Measurements from ENCODE around the gene TTC3.

Gene TTC3

GRCh38 chr21:37176716-37177115, 103.7 kb downstream of the TTC3 start:
- H3K9ac ChIP-seq (ENCODE audit: insufficient read length): no peak overlapping the region
- H3K27ac ChIP-seq: no peak overlapping the region
- TF ChIP-seq POLR2AphosphoS5 (IDR thresholded peaks at IDR 0.05; ENCODE audit: borderline replicate concordance, low read depth, low read length) (no peak), EZH2 (IDR thresholded peaks at IDR 0.05) (no peak), FOXP2 (optimal IDR thresholded peaks at IDR 0.05; ENCODE audit: control extremely low read depth, extremely low read length, insufficient read depth) (no peak)
- no peak for DNase-seq (ENCODE audit: low read depth, low spot score)
- peaks cover 72% of the 10 kb centered on the region for H3K36me3 ChIP-seq (ENCODE audit: insufficient read depth, low read length)
- no peaks in the 10 kb centered on the region for H3K9me3 ChIP-seq (ENCODE audit: low read depth, low read length)
- H3K4me3 ChIP-seq: no peak overlapping the region

DNA sequence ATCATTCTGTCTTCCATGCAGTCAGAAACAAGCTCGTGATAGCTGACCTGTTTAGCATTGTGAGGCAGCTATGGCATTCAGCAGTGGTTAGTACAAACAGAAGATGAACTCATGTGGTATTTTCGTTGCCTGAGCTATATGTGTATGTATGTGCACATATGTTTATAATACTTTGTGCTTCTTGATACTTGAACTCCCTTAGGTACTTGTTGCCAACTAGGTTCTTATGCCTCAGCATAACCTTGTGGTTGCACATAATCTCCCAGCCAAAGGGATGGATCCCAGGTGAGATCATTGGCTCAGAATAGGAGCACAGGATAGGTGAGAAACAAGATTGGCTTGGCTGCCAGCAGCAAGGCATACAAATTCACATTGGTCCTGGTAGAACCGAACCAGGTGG, 108.0 kb downstream of the TTC3 start:
- no peak for DNase-seq (ENCODE audit: low read depth, low spot score)
- no peak overlapping the region for H3K9ac ChIP-seq (ENCODE audit: insufficient read length)
- H3K4me3 ChIP-seq: no peak overlapping the region
- H3K27ac ChIP-seq: no peak overlapping the region
- H3K9me3 ChIP-seq (ENCODE audit: low read depth, low read length): no peaks in the 10 kb centered on the region
- H3K36me3 ChIP-seq (ENCODE audit: insufficient read depth, low read length): peaks cover 67% of the 10 kb centered on the region
- no peak for TF ChIP-seq FOXP2 (optimal IDR thresholded peaks at IDR 0.05; ENCODE audit: control extremely low read depth, extremely low read length, insufficient read depth)
- TF ChIP-seq POLR2AphosphoS5 (IDR thresholded peaks at IDR 0.05; ENCODE audit: borderline replicate concordance, low read depth, low read length): no peak
- no peak for TF ChIP-seq EZH2 (IDR thresholded peaks at IDR 0.05)

- Histone ChIP-seq H3K27ac (no peak overlapping the region), H3K9ac (ENCODE audit: insufficient read length) (no peak overlapping the region), H3K9me3 (ENCODE audit: low read depth, low read length) (no peaks in the 10 kb centered on the region), H3K36me3 (ENCODE audit: insufficient read depth, low read length) (peaks cover 66% of the 10 kb centered on the region), H3K4me3 (no peak overlapping the region)
- TF ChIP-seq POLR2AphosphoS5 (IDR thresholded peaks at IDR 0.05; ENCODE audit: borderline replicate concordance, low read depth, low read length) (no peak), FOXP2 (optimal IDR thresholded peaks at IDR 0.05; ENCODE audit: control extremely low read depth, extremely low read length, insufficient read depth) (no peak), EZH2 (IDR thresholded peaks at IDR 0.05) (no peak)
- no peak for DNase-seq (ENCODE audit: low read depth, low spot score)
These were observed 109.2 kb downstream of the TTC3 start for GRCh38 chr21:37182222-37182621.

GRCh38 chr21:37183749-37184148, 110.7 kb downstream of the TTC3 start:
- Histone ChIP-seq H3K36me3 (ENCODE audit: insufficient read depth, low read length) (peaks cover 65% of the 10 kb centered on the region), H3K4me3 (no peak overlapping the region), H3K9me3 (ENCODE audit: low read depth, low read length) (no peaks in the 10 kb centered on the region), H3K27ac (no peak overlapping the region), H3K9ac (ENCODE audit: insufficient read length) (no peak overlapping the region)
- TF ChIP-seq POLR2AphosphoS5 (IDR thresholded peaks at IDR 0.05; ENCODE audit: borderline replicate concordance, low read depth, low read length): no peak
- no peak for TF ChIP-seq EZH2 (IDR thresholded peaks at IDR 0.05)
- TF ChIP-seq FOXP2 (optimal IDR thresholded peaks at IDR 0.05; ENCODE audit: control extremely low read depth, extremely low read length, insufficient read depth): no peak
- no peak for DNase-seq (ENCODE audit: low read depth, low spot score)

DNA sequence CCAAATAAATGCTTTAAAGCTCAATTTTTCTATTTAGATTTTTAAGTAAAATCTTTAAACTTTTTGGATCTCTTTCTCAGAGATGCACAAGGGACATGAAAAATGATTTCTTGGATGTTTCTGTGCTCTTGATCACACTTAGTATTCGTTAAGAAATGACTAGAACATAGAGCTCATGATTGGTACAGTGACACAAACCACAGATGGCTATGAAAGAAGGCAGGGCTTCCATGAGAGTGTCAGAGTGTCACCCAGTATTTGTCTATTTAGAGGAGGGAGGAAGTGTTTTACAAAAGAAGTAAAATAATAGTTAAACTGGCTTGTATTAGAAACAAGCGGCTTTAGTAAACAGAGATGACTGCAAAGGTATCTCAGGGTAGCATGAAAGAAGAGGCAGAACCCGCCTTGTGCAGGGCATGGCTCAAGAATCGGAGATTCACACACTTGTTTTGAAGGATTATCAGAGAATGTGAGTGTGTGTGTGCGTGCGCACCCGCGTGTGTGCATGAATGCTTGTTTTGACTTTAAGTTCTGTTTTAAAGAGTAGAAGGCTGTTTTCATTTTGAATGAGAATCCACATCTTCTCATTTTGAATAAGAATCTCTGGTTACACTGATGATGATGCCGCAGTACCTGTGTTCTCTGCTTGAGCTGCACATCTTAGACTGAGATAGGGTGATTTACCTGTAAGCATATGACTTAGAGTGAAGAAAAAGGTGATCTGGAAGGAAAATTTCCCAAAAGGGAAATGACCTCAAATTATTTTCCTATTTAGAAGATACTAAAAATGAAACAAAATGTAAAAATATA, 111.9 kb downstream of the TTC3 start:
- Histone ChIP-seq H3K9me3 (ENCODE audit: low read depth, low read length) (no peaks in the 10 kb centered on the region), H3K4me3 (no peak overlapping the region), H3K27ac (no peak overlapping the region), H3K36me3 (ENCODE audit: insufficient read depth, low read length) (peaks cover 62% of the 10 kb centered on the region), H3K9ac (ENCODE audit: insufficient read length) (no peak overlapping the region)
- TF ChIP-seq POLR2AphosphoS5 (IDR thresholded peaks at IDR 0.05; ENCODE audit: borderline replicate concordance, low read depth, low read length) (no peak), FOXP2 (optimal IDR thresholded peaks at IDR 0.05; ENCODE audit: control extremely low read depth, extremely low read length, insufficient read depth) (no peak), EZH2 (IDR thresholded peaks at IDR 0.05) (no peak)
- no peak for DNase-seq (ENCODE audit: low read depth, low spot score)

GRCh38 chr21:37186983-37187382, 113.9 kb downstream of the TTC3 start:
- Histone ChIP-seq H3K9ac (ENCODE audit: insufficient read length) (no peak overlapping the region), H3K36me3 (ENCODE audit: insufficient read depth, low read length) (peaks cover 61% of the 10 kb centered on the region), H3K27ac (no peak overlapping the region), H3K4me3 (no peak overlapping the region), H3K9me3 (ENCODE audit: low read depth, low read length) (no peaks in the 10 kb centered on the region)
- DNase-seq (ENCODE audit: low read depth, low spot score): no peak
- no peak for TF ChIP-seq POLR2AphosphoS5 (IDR thresholded peaks at IDR 0.05; ENCODE audit: borderline replicate concordance, low read depth, low read length)
- no peak for TF ChIP-seq EZH2 (IDR thresholded peaks at IDR 0.05)
- no peak for TF ChIP-seq FOXP2 (optimal IDR thresholded peaks at IDR 0.05; ENCODE audit: control extremely low read depth, extremely low read length, insufficient read depth)

- Histone ChIP-seq H3K9ac (ENCODE audit: insufficient read length) (no peak overlapping the region), H3K36me3 (ENCODE audit: insufficient read depth, low read length) (peaks cover 64% of the 10 kb centered on the region), H3K9me3 (ENCODE audit: low read depth, low read length) (no peaks in the 10 kb centered on the region), H3K27ac (no peak overlapping the region), H3K4me3 (no peak overlapping the region)
- no peak for TF ChIP-seq POLR2AphosphoS5 (IDR thresholded peaks at IDR 0.05; ENCODE audit: borderline replicate concordance, low read depth, low read length)
- no peak for TF ChIP-seq EZH2 (IDR thresholded peaks at IDR 0.05)
- no peak for TF ChIP-seq FOXP2 (optimal IDR thresholded peaks at IDR 0.05; ENCODE audit: control extremely low read depth, extremely low read length, insufficient read depth)
- no peak for DNase-seq (ENCODE audit: low read depth, low spot score)
These were observed 115.8 kb downstream of the TTC3 start for GRCh38 chr21:37188825-37189224.

- H3K9me3 ChIP-seq (ENCODE audit: low read depth, low read length): no peaks in the 10 kb centered on the region
These were observed 119.0 kb downstream of the TTC3 start for GRCh38 chr21:37192019-37192418.

More at GRCh38 chr21:37192019-37192418, 119.0 kb downstream of the TTC3 start:
- Histone ChIP-seq H3K4me3 (no peak overlapping the region), H3K9ac (ENCODE audit: insufficient read length) (no peak overlapping the region), H3K27ac (no peak overlapping the region), H3K36me3 (ENCODE audit: insufficient read depth, low read length) (peaks cover 76% of the 10 kb centered on the region)
- no peak for TF ChIP-seq FOXP2 (optimal IDR thresholded peaks at IDR 0.05; ENCODE audit: control extremely low read depth, extremely low read length, insufficient read depth)
- TF ChIP-seq EZH2 (IDR thresholded peaks at IDR 0.05): no peak
- TF ChIP-seq POLR2AphosphoS5 (IDR thresholded peaks at IDR 0.05; ENCODE audit: borderline replicate concordance, low read depth, low read length): no peak
- no peak for DNase-seq (ENCODE audit: low read depth, low spot score)
